B cell (primary cell): ENCODE measurements around the gene STXBP4.

Experiments used
- EZH2 ChIP-seq: IDR thresholded peaks from 2 replicates; pipeline ENCODE4 v1.6.1; 2012; ENCODE audit warnings: borderline replicate concordance, low read depth, mild to moderate bottlenecking, moderate library complexity, low read length; ENCODE audit not compliant: insufficient read depth, poor library complexity, severe bottlenecking
- TF ChIP-seq, protein P1 (sequence below): fragments of 200-600 bp; IDR thresholded peaks from one replicate; pipeline ENCODE4 v1.8.0; 2022; ENCODE audit warnings: antibody characterized with exemption, mild to moderate bottlenecking

DNA sequence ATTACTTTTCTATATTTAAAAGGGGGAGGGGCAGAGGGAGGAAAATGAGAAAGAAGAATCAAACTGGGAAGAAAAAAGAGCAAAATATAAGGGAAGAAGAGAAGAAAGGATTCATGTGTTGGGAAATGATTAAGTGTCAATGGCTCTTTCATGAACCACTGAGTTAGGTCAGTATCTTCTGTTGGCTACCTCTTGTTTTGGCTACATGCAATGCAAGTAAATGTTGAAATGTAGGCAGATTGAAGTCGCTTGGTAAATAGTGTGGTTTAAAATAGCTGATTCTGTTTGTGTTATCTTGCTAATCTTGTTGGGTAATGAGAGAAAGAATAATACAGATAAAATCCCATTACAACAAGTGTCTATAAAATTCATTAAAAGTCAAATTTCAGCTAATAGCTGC lies 27.3 kb upstream of the STXBP4 start:
- TF ChIP-seq, protein P1, sequence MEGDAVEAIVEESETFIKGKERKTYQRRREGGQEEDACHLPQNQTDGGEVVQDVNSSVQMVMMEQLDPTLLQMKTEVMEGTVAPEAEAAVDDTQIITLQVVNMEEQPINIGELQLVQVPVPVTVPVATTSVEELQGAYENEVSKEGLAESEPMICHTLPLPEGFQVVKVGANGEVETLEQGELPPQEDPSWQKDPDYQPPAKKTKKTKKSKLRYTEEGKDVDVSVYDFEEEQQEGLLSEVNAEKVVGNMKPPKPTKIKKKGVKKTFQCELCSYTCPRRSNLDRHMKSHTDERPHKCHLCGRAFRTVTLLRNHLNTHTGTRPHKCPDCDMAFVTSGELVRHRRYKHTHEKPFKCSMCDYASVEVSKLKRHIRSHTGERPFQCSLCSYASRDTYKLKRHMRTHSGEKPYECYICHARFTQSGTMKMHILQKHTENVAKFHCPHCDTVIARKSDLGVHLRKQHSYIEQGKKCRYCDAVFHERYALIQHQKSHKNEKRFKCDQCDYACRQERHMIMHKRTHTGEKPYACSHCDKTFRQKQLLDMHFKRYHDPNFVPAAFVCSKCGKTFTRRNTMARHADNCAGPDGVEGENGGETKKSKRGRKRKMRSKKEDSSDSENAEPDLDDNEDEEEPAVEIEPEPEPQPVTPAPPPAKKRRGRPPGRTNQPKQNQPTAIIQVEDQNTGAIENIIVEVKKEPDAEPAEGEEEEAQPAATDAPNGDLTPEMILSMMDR = no peak
- no peak for TF ChIP-seq EZH2
